Astrocyte (in vitro differentiated cells and primary cell): Measurements from ENCODE around the gene TMEM175.

Experiments
- EZH2 ChIP-seq: IDR thresholded peaks from 2 replicates; pipeline ENCODE4 v1.6.1; 2012; ENCODE audit warnings: mild to moderate bottlenecking, low read length, inconsistent platforms; ENCODE audit not compliant: insufficient read depth
- TF ChIP-seq, protein P1 (sequence below): IDR thresholded peaks from 2 replicates; pipeline ENCODE4 v1.5.1; 2011; ENCODE audit warnings: low read depth, mild to moderate bottlenecking, inconsistent platforms, low read length, moderate library complexity; ENCODE audit not compliant: insufficient read depth

GRCh38 chr4:909821-910220 lies 22.4 kb upstream of the TMEM175 start:
- TF ChIP-seq, protein P1, sequence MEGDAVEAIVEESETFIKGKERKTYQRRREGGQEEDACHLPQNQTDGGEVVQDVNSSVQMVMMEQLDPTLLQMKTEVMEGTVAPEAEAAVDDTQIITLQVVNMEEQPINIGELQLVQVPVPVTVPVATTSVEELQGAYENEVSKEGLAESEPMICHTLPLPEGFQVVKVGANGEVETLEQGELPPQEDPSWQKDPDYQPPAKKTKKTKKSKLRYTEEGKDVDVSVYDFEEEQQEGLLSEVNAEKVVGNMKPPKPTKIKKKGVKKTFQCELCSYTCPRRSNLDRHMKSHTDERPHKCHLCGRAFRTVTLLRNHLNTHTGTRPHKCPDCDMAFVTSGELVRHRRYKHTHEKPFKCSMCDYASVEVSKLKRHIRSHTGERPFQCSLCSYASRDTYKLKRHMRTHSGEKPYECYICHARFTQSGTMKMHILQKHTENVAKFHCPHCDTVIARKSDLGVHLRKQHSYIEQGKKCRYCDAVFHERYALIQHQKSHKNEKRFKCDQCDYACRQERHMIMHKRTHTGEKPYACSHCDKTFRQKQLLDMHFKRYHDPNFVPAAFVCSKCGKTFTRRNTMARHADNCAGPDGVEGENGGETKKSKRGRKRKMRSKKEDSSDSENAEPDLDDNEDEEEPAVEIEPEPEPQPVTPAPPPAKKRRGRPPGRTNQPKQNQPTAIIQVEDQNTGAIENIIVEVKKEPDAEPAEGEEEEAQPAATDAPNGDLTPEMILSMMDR: no peak
- TF ChIP-seq EZH2: no peak
